Dermis microvascular lymphatic vessel endothelial cell (primary cell): ENCODE measurements around the gene CLASP1. TPM values are rescaled to one million over a fixed set of nuclear protein-coding genes. Genes with fewer than 3 reads are reported as not detected.
"Not testable (repeated sequence)": the region's sequence is repeated elsewhere in the genome, so short reads cannot be mapped to it uniquely, and the experiment has no call there.

Source experiments
- DNase-seq, 2 donors: peaks; one replicate each; pipeline versions ENCODE4 v3.0.0 to v3.0.0-alpha.2; 2010; ENCODE audit warnings: low read depth in 2 of 2
- total RNA-seq: library from RNA; depleted of rRNA; stranded (reverse); fragments of >200 nt; gene quantifications from 2 replicates; pipeline ENCODE4 v1.2.1, GENCODE V29; 2014

The CLASP1 gene
- total RNA-seq, 1 donor from 2014 or later, result 28.4 TPM

GRCh38 chr2:121376535-121377250 lies 272.6 kb downstream of the CLASP1 start:
- DNase-seq, result peak in 1 of 2 donors; percentile 18

DNA sequence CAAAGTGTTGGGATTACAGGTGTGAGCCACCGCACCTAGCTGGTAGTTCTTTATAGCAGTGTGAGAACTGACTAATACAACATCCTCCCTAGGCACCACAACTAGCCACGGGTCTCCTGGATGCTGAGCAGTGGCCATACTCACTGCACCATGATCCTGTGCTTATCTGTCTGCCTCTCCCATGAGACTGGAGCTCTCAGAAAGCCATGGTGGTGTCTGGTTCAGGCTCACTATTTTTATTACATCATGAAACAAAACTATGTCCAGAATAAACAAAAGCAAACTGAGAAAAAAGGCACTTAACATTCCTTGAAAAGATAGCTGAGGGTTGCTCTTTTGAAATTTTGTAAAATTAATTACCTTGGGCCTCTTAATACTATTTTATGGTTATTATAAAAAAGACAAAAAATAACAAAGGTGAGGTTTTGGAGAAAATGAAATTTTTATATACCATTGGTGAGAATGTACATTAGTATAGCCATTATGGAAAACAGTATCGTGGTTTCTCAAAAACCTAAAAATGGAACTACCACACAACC lies 273.6 kb downstream of the CLASP1 start:
- no peak for DNase-seq

DNA sequence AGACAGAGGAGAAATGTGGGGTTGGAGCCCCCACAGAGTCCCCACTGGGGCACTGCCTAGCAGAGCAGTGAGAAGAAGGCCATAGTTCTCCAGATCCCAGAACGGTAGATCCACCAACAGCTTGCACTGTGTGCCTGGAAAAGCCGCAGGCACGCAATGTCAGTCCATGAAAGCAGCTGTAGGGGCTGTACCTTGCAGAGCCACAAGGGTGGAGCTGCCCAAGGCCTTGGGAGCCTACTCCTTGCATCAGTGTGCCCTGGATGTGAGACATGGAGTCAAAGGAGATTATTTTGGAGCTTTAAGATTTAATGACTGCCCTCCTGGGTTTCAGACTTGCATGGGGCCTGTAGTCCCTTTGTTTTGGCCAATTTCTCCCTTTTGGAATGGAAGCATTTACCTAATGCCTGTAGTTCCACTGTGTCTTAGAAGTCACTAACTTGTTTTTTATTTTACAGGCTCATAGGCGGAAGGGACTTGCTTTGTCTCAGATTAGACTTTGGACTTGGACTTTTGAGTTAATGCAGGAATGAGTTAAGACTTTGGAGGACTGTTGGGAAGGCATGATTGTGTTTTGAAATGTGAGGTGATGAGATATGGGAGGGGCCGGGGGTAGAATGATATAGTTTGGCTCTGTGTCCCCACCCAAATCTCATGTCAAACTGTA lies 274.7 kb downstream of the CLASP1 start:
- DNase-seq, result not testable (repeated sequence)

- no peak for DNase-seq
These were observed 276.4 kb downstream of the CLASP1 start for GRCh38 chr2:121372721-121373353.

DNA sequence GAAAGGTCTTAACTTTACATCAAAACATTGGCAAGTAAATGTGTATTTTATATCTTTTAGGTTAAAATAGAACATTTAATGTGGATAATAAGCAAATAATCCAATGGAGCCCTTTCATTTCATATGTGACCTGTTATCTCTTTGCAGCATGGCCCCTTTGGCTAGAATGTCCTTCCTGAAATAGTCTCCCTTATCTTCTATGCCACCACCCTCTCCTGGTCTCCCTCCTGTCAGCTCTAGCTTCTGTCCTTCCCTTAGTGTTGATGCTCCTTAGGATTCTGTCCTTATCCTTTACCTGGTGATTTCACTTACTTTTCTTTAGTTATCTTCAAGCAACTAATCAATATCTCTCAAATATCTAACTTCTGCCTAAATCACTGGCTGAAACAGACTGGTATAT lies 277.2 kb downstream of the CLASP1 start:
- no peak for DNase-seq

DNA sequence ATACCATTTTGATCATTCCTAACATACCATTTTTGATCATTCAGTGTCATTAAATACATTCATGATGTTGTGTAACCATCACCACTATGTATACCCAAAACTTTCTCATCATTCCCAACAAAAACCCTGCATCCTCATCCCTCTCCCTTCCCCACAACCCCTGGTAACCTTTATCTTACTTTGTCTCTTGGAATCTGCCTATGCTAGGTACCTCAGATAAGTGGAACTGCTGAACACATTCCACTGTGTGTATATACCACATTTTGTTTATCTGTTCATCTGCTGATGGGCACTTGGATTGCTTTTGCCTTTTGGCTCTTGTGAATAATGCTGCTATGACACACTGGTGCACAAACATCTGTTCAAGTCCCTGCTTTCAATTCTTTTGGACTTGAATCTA lies 280.4 kb downstream of the CLASP1 start:
- no peak for DNase-seq

DNA sequence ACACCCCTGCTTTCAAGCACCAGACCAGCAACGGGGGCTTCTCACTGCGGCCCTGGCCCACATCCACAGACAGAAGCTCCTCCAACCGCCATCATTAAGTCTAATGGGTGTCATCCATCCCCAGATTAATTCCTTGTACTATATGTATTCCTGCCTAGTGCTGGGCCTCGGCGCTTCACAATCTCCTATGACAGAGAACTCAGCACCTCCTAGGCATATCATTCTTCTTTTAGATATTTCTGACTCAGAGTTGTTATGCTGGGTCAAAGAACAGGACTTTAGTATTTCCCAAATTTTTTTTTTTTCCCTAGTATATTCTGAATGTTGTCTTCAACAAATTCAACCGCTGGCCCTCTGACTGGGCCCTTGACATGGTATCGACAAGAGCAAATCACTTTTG lies 281.1 kb downstream of the CLASP1 start:
- no peak for DNase-seq

GRCh38 chr2:121367246-121367900 lies 281.9 kb downstream of the CLASP1 start:
- no peak for DNase-seq

- no peak for DNase-seq
These were observed 283.2 kb downstream of the CLASP1 start for GRCh38 chr2:121366040-121366439.

DNA sequence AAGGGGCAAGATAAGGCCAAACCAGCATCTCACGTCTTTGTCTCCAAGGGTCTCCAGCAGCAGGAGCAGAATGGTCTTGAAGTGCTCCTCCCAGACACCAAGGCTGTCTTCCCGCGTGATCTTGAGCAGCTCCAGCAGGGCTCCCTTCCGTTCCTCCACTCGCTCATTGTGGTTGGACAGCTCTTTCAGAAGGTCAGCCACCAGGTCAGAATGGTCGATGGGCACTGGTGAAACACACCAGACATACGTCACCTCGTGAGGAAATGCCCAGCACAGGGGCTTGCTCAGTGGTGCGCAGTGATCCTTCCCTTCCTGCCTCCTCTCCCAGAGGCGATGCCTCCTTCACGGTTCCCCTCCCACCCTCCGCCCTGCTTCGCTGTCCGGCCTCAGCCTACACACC lies 284.2 kb downstream of the CLASP1 start:
- no peak for DNase-seq

DNA sequence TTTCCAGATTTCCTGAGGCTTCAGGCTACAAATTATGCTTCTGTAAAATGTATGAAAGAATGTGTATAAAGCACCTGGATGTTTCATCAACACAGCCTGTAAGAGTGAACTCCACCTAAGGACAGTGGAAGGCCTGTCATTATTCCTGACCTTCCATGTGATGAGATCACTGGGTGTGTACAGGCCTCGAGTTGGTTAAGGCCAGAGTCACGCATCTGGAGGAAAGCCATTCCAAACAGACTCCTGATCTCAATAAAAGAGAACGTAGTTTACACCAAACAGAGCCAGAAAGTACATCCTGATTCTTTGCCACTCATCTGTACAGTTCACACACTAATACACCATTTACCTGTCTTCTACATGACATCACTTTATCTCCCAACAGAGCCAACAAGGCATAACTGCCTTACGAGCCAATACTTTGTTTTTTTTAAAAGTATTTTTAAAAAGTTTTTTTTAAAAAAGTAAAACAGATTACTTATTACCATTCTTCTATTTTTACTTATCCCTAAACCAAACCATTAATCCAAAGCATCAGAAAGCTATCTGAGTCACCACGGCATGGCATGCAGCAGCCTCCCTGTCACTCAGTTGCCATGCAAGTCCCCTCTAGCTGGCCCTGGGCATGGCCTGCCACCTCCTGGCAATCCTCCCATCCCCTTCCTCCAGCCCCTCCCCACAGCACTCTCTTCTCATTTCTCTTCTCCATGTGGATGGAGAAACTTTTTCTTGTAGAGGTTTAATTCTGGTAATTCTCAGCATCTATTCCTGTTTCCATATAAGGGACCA lies 285.4 kb downstream of the CLASP1 start:
- DNase-seq, result peak in 1 of 2 donors; percentile 48

- no peak for DNase-seq
These were observed 286.5 kb downstream of the CLASP1 start for GRCh38 chr2:121362774-121363173.

DNA sequence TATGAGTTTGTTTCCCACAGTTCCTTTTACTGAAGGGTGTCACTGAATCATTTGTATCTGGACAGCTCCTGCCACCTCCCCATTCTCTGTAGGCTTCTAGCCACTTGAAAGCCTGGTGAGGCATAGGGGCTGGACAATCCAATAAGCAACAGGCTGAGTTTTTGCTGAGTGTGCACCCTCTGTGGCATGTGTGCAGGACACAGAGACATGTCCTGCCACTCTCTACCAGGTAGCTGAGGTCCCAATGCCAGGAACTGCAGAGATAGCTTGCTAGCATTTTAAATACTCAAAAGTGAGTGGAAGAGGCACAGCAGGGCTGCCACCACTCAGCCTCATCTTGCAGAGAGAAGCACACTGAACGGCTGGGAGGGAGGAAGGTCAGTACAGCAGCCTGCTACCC lies 287.0 kb downstream of the CLASP1 start:
- DNase-seq, result no peak

- DNase-seq, result peak in 1 of 2 donors; percentile 75
These were observed 288.5 kb downstream of the CLASP1 start for GRCh38 chr2:121360566-121361300.

DNA sequence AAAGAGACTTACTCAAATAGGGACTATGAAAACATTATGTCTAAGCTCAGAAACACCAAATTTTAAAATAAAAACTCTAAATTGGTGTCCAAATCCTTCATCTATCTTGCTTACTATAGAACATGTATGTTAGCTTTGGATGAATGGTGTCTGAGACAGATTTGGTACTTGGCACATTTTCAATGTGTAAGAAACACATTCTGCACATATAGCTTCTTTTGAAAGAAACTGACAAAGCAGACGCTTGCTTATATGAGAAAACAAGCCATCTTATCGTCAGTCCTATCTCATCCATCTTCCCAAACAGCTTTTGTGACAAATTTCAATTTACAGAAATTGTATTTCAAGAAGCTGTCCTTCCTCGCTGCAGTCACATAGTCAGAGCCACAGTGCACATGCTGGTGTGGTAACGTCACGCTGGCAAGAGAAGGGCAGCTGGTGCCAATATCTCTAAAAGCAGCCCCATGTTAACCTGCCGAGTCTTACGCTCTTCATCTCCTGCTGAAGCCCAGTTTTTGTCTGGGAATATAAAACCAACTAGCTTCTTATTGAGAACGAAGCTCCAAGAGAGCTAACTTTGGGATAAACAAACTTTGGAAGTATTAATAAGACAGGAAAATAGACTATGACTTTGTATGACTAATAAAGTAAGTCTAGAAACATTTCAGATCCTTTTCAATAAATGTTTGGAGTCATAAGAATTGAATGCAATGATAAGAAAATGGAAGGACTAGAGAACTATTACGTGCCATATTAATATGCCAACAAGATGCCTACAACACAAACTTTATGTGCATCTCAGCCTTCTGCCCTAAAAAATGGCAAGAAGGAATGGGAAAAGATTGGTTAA lies 289.3 kb downstream of the CLASP1 start:
- no peak for DNase-seq

- no peak for DNase-seq
These were observed 290.1 kb downstream of the CLASP1 start for GRCh38 chr2:121359170-121359569.

- no peak for DNase-seq
These were observed 291.0 kb downstream of the CLASP1 start for GRCh38 chr2:121358291-121358690.

- peak in 1 of 2 donors; percentile 67 for DNase-seq
These were observed 293.1 kb downstream of the CLASP1 start for GRCh38 chr2:121356058-121356640.

DNA sequence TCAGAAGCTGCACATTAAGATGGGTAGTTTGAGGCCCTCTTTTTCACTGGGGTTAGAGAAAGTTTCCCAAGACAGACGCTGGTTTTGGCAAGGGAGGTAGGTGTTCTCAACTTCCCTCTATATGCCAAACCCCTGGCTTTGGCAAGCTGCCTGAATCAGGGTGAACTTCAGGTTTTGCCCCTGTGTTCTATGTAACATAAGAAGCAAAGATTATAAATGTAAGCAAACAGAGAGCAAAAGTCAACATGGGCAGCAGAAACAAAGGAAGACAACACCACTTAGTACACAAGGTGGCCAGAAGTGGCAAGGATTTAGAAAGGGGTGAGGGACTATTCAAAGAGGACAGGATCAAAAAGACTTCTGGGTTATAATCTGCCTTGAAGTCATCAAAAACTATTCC lies 293.8 kb downstream of the CLASP1 start:
- no peak for DNase-seq
